H1 (cell line): ENCODE data around the gene HABP2. TPM values are rescaled to one million over a fixed set of nuclear protein-coding genes. Genes with fewer than 3 reads are reported as not detected.

Experiments
- CTCF ChIA-PET: fragments of 300-600 bp; sonication (Branson Sonifier 250); formaldehyde crosslinking; loops from one replicate; lab custom pipeline; 2021; ENCODE audit not compliant: partially characterized antibody; lab: Charles Lee
- POLR2A ChIA-PET: fragments of 300-600 bp; sonication (Branson Sonifier 250); formaldehyde crosslinking; loops from one replicate; lab custom pipeline; 2021; ENCODE audit warnings: inconsistent platforms; ENCODE audit not compliant: partially characterized antibody; lab: Charles Lee
- DNase-seq, 2 experiments: peaks; one replicate each; pipeline versions ENCODE4 v3.0.0 to v3.0.0-alpha.2; 2010 to 2022; ENCODE audit warnings: low spot score in 2 of 2, low read depth in 1 of 2, mixed read lengths in 1 of 2
- FAIRE-seq: peaks from 2 replicates; lab custom pipeline; 2011; peaks lifted over from hg19 to GRCh38; lab: Jason Lieb, UNC
- H2AFZ ChIP-seq: 2 replicates; pipeline ENCODE4 v1.8.1; 2012; ENCODE audit warnings: low read length, inconsistent platforms
- H2AK5ac ChIP-seq: 2 replicates; pipeline ENCODE4 v1.6.1; 2013; ENCODE audit warnings: low read depth, low read length
- H2BK120ac ChIP-seq: replicated peaks from 2 replicates; pipeline ENCODE3; 2013; ENCODE audit warnings: low read depth, low read length, inconsistent platforms
- H2BK12ac ChIP-seq: 2 replicates; pipeline ENCODE4 v1.6.1; 2013; ENCODE audit warnings: low read depth, low read length
- H2BK15ac ChIP-seq: 2 replicates; pipeline ENCODE4 v1.6.1; 2013; ENCODE audit warnings: low read length
- H2BK20ac ChIP-seq: 2 replicates; pipeline ENCODE4 v1.6.1; 2013; ENCODE audit warnings: low read length
- H2BK5ac ChIP-seq: 2 replicates; pipeline ENCODE4 v1.6.1; 2013; ENCODE audit warnings: low read depth, low read length
- H3K14ac ChIP-seq: 2 replicates; pipeline ENCODE4 v1.6.1; 2013; ENCODE audit warnings: inconsistent platforms; ENCODE audit not compliant: insufficient read length
- H3K18ac ChIP-seq: 2 replicates; pipeline ENCODE4 v1.6.1; 2013; ENCODE audit warnings: low read length; ENCODE audit errors: extremely low read depth
- H3K23ac ChIP-seq: 2 replicates; pipeline ENCODE4 v1.6.1; 2013; ENCODE audit warnings: inconsistent platforms; ENCODE audit not compliant: insufficient read length
- H3K23me2 ChIP-seq: 2 replicates; pipeline ENCODE4 v1.6.1; 2013; ENCODE audit warnings: low read depth, low read length
- H3K27ac ChIP-seq: 2 replicates; pipeline ENCODE4 v1.6.1; 2011; ENCODE audit warnings: low read depth, low read length, inconsistent platforms
- H3K27me3 ChIP-seq, 4 experiments: replicated peaks in 1 of 4; 1 replicate in 1 of 4; 2 replicates in 3 of 4; pipeline versions ENCODE4 v1.6.1 to v1.8.1; 2011 to 2013; ENCODE audit warnings: low read length in 3 of 4, mild to moderate bottlenecking in 3 of 4, inconsistent platforms in 2 of 4, mixed read lengths in 2 of 4, moderate library complexity in 1 of 4; ENCODE audit not compliant: control insufficient read depth in 3 of 4, insufficient read depth in 3 of 4; ENCODE audit errors: extremely low read depth in 1 of 4
- H3K36me3 ChIP-seq, 4 experiments: 2 replicates each; pipeline versions ENCODE4 v1.6.1 to v1.8.1; 2011 to 2013; ENCODE audit warnings: mild to moderate bottlenecking in 4 of 4, low read length in 3 of 4, moderate library complexity in 2 of 4, control low read depth in 1 of 4, inconsistent platforms in 1 of 4; ENCODE audit not compliant: insufficient read depth in 4 of 4, control insufficient read depth in 2 of 4
- H3K4ac ChIP-seq: replicated peaks from 2 replicates; pipeline ENCODE3; 2013; ENCODE audit warnings: low read length, low read depth, mixed read lengths, inconsistent platforms; ENCODE audit not compliant: insufficient read length
- H3K4me1 ChIP-seq, 4 experiments: replicated peaks in 1 of 4; 1 replicate in 1 of 4; 2 replicates in 3 of 4; pipeline versions ENCODE4 v1.6.1 to v1.8.1; 2011 to 2013; ENCODE audit warnings: low read length in 3 of 4, inconsistent platforms in 2 of 4, mixed read lengths in 1 of 4; ENCODE audit not compliant: insufficient read depth in 4 of 4, control insufficient read depth in 3 of 4
- H3K4me2 ChIP-seq, 2 experiments: 2 replicates each; pipeline versions ENCODE4 v1.6.1 to v1.8.1; 2011 to 2013; ENCODE audit warnings: low read depth in 2 of 2, low read length in 2 of 2, control low read depth in 1 of 2, inconsistent platforms in 1 of 2, mild to moderate bottlenecking in 1 of 2; ENCODE audit not compliant: insufficient read depth in 1 of 2
- H3K4me3 ChIP-seq, 4 experiments: fragments of 200-600, 300-600 bp in 1 of 4; sonication (generic), shearing (Covaris generic), sonication (Bioruptor Twin) in 1 of 4; 2 replicates each; pipeline versions ENCODE4 v1.5.1 to v1.8.1; 2011 to 2016; ENCODE audit warnings: low read length in 4 of 4, low read depth in 3 of 4, control low read depth in 2 of 4, inconsistent platforms in 2 of 4, mild to moderate bottlenecking in 2 of 4, mixed read lengths in 1 of 4, moderate library complexity in 1 of 4; ENCODE audit not compliant: insufficient read depth in 2 of 4; ENCODE audit errors: extremely low read depth in 1 of 4
- H3K56ac ChIP-seq: replicated peaks from 2 replicates; pipeline ENCODE3; 2013; ENCODE audit warnings: low read depth, mild to moderate bottlenecking, mixed read lengths, low read length, inconsistent platforms; ENCODE audit not compliant: insufficient read length
- H3K79me1 ChIP-seq: 2 replicates; pipeline ENCODE4 v1.6.1; 2013; ENCODE audit warnings: low read depth, low read length, control low read depth
- H3K79me2 ChIP-seq, 2 experiments: 2 replicates each; pipeline versions ENCODE4 v1.6.1 to v1.8.1; 2012 to 2013; ENCODE audit warnings: low read length in 2 of 2, mild to moderate bottlenecking in 2 of 2, inconsistent platforms in 1 of 2; ENCODE audit not compliant: insufficient read depth in 2 of 2, control insufficient read depth in 1 of 2
- H3K9ac ChIP-seq, 4 experiments: replicated peaks in 1 of 4; 1 replicate in 1 of 4; 2 replicates in 3 of 4; pipeline versions ENCODE4 v1.6.1 to v1.8.1; 2011 to 2013; ENCODE audit warnings: low read depth in 3 of 4, low read length in 3 of 4, control low read depth in 2 of 4, mild to moderate bottlenecking in 2 of 4, moderate library complexity in 2 of 4, inconsistent platforms in 1 of 4; ENCODE audit errors: extremely low read depth in 1 of 4
- H3K9me3 ChIP-seq, 2 experiments: 2 replicates each; pipeline versions ENCODE4 v1.6.1 to v1.8.1; 2012 to 2013; ENCODE audit warnings: mild to moderate bottlenecking in 2 of 2, moderate library complexity in 2 of 2, control low read depth in 1 of 2, inconsistent platforms in 1 of 2, low read depth in 1 of 2, low read length in 1 of 2, mixed read lengths in 1 of 2; ENCODE audit not compliant: insufficient read depth in 2 of 2
- H4K20me1 ChIP-seq, 2 experiments: replicated peaks in 1 of 2; 2 replicates each; pipeline versions ENCODE3 to v1.8.1; 2011 to 2013; ENCODE audit warnings: inconsistent platforms in 2 of 2, low read length in 2 of 2, mild to moderate bottlenecking in 1 of 2; ENCODE audit not compliant: insufficient read depth in 2 of 2, control insufficient read depth in 1 of 2
- H4K5ac ChIP-seq: 2 replicates; pipeline ENCODE4 v1.6.1; 2013; ENCODE audit warnings: low read length, low read depth, mixed read lengths, inconsistent platforms; ENCODE audit not compliant: insufficient read length
- H4K8ac ChIP-seq: 2 replicates; pipeline ENCODE4 v1.8.0; 2013; ENCODE audit warnings: mild to moderate bottlenecking, moderate library complexity, low read length, inconsistent platforms; ENCODE audit not compliant: insufficient read depth; ENCODE audit errors: extremely low read depth
- H4K91ac ChIP-seq: replicated peaks from 2 replicates; pipeline ENCODE3; 2013; ENCODE audit warnings: low read length, mixed read lengths, inconsistent platforms; ENCODE audit not compliant: insufficient read length
- CBX8 ChIP-seq: fragments of 300-800, 300-1000 bp; sonication (generic); IDR thresholded peaks from 2 replicates; pipeline ENCODE4 v1.7.1; 2016; ENCODE audit warnings: low read depth, low read length, borderline replicate concordance
- SP4 ChIP-seq: IDR thresholded peaks from 2 replicates; pipeline ENCODE4 v1.6.1; 2012; ENCODE audit warnings: low read length, inconsistent platforms
- TAF1 ChIP-seq: IDR thresholded peaks from 2 replicates; pipeline ENCODE4 v1.6.1; 2011; ENCODE audit warnings: mild to moderate bottlenecking, low read depth, low read length
- WGBS, 2 experiments: shearing (Covaris generic) in 1 of 2; methylation state at CpG; one replicate each; pipeline versions ENCODE4 v1.1.6 to v1.1.7; 2013 to 2015; ENCODE audit warnings: low lambda C conversion rate in 2 of 2, mixed read lengths in 2 of 2, inconsistent platforms in 1 of 2, low coverage in 1 of 2, missing lambda C conversion rate in 1 of 2; ENCODE audit not compliant: insufficient replicate concordance in 2 of 2, insufficient coverage in 1 of 2, insufficient read length in 1 of 2; ENCODE audit errors: extremely low coverage in 1 of 2, missing lambda C conversion rate in 1 of 2; 5-methylcytosine and 5-hydroxymethylcytosine counted together
- polyA plus RNA-seq, 7 experiments: library from polyadenylated mRNA; depleted of rRNA in 3 of 7; stranded (reverse) in 5 of 7; unstranded in 2 of 7; fragments of >200 nt in 5 of 7; fragments of 200-250 nt in 2 of 7; gene quantifications; 1 replicate in 5 of 7; 2 replicates in 1 of 7; 4 replicates in 1 of 7; pipeline versions ENCODE4 v1.2.1 to v1.2.3, GENCODE V29; 2011 to 2013; ENCODE audit warnings: missing spikeins in 2 of 7, mixed read lengths in 2 of 7
- total RNA-seq: library from RNA; stranded (reverse); fragmentation: NEBNext Ultra II Directional; extraction: Animal tissue kit (Norgen Biotek cat#: 25700); gene quantifications from 2 replicates; pipeline ENCODE4 v1.2.1, GENCODE V29; 2021
- TF ChIP-seq, protein P1 (sequence below): IDR thresholded peaks from 2 replicates; pipeline ENCODE4 v1.6.1; 2011; ENCODE audit warnings: low read depth, mild to moderate bottlenecking, low read length; ENCODE audit not compliant: insufficient read depth
- TF ChIP-seq, protein P2 (sequence below): IDR thresholded peaks from 2 replicates; pipeline ENCODE4 v1.6.1; 2012; ENCODE audit warnings: inconsistent platforms

The HABP2 gene
- total and polyA plus RNA-seq, 2 of the 8 experiments (the other 6 are each of a cell fraction or from before 2014, with no cell fraction given), result not detected

DNA sequence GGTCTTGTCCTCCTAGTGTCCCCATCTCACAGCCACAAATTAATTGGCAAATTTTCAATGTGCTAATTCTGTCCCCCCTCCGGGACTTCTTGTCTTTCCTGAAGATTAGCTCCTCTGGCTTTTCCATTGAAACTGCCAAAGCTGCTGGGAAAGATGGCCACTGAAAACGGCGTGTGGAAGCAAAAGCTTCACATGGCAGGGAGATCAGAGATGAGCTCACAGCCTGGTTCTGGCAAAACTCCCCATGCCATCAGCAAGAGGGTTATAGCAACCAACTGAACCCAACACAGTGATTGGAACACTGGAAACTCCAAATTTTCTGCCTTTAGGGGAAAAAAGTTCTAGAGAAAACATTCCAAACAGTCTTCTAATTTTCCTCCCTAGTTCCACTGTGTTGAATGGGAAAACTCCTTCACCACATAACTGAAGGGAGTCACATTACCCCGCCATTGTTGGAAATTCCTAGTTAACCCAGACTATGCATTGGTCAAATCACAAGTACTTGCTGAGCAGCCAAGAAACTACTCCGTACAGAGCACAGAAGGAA is 74.0 kb downstream of the HABP2 start:
- Histone ChIP-seq H2BK120ac (no peak overlapping the region), H3K4me3 (no peak overlapping the region), H3K23me2 (no peaks in the 10 kb centered on the region), H2AFZ (peak overlapping the region; percentile 85; the same call in 1 of the 2 replicates), H3K36me3 (no peaks in the 10 kb centered on the region), H3K9ac (no peak overlapping the region), H2BK20ac (no peak overlapping the region), H4K91ac (no peak overlapping the region), H3K4me1 (peaks cover 0 to 5% (median 0%) of the 10 kb centered on the region in 4 experiments; a peak in 2 of 7 replicates), H2BK5ac (no peak overlapping the region), H2BK15ac (no peak overlapping the region), H3K79me2 (no peaks in the 10 kb centered on the region), H2AK5ac (no peak overlapping the region), H4K20me1 (no peaks in the 10 kb centered on the region), H3K9me3 (no peaks in the 10 kb centered on the region), H3K79me1 (no peaks in the 10 kb centered on the region), H4K5ac (no peak overlapping the region), H4K8ac (no peak overlapping the region), H3K56ac (no peak overlapping the region), H3K14ac (no peak overlapping the region), H3K27ac (no peak overlapping the region), H3K18ac (no peak overlapping the region), H3K4ac (no peak overlapping the region), H3K27me3 (no peaks in the 10 kb centered on the region; a peak in 2 of 7 replicates), H3K4me2 (no peak overlapping the region), H3K23ac (no peak overlapping the region), H2BK12ac (no peak overlapping the region)
- no peak for DNase-seq
- ChIA-PET CTCF (interaction anchor here (0.7 to 5.7 kb wide), 2 partner anchors 10 to 97 kb away, joined by 3 to 47 read pairs; no protein-coding TSS in a partner anchor), POLR2A (no interaction called here)
- no peak for FAIRE-seq
- 84% methylated on average over 5 of the region's 5 CpGs; no CpG with 5 or more reads in 1 of the 2 experiments for WGBS, 2 experiments
- no peak for TF ChIP-seq SP4
- no peak for TF ChIP-seq TAF1
- TF ChIP-seq CBX8, result no peak
- TF ChIP-seq, protein P1, sequence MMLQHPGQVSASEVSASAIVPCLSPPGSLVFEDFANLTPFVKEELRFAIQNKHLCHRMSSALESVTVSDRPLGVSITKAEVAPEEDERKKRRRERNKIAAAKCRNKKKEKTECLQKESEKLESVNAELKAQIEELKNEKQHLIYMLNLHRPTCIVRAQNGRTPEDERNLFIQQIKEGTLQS, result no peak
- TF ChIP-seq, protein P2, sequence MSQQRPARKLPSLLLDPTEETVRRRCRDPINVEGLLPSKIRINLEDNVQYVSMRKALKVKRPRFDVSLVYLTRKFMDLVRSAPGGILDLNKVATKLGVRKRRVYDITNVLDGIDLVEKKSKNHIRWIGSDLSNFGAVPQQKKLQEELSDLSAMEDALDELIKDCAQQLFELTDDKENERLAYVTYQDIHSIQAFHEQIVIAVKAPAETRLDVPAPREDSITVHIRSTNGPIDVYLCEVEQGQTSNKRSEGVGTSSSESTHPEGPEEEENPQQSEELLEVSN, result no peak
